ENCODE results near the gene GNAI3. TPM values are rescaled to one million over a fixed set of nuclear protein-coding genes. Genes with fewer than 3 reads are reported as not detected.

Gene GNAI3
- total RNA-seq, 1 experiment from 2014 or later = 10.0 TPM

DNA sequence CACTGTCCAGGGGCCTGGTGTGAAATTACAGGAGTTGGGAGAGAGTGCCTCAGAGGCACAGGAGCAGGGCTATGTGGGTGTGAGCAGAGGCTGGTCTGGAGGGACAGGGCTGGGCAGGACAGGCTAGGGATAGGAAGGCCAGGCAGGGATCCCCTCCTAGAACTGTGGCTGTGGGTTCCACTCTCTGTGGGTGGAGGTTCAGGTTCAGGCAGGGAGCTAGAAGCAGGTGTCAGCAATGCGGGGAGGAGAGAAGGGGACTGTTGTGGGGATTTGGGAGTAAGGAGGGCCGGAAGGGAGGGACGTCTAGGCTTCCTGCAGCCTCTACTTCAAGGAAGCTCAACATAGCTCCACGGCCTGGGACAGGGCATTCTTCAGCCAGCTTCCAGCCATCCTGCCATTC, 17.0 kb upstream of the GNAI3 start:
- Histone ChIP-seq H4K20me1 (ENCODE audit: insufficient read depth) (no peaks in the 10 kb centered on the region), H3K27me3 (ENCODE audit: insufficient read depth, low read depth) (peaks cover 11% of the 10 kb centered on the region), H3K36me3 (ENCODE audit: low read depth) (no peaks in the 10 kb centered on the region), H3K4me3 (no peak overlapping the region), H3K4me1 (replicated peaks; ENCODE audit: insufficient read depth) (no peaks in the 10 kb centered on the region), H3F3A (ENCODE audit: insufficient read depth, low read depth) (peaks cover 5% of the 10 kb centered on the region; the same call in 1 of the 2 replicates), H3K4me2 (no peak overlapping the region), H3K9me3 (ENCODE audit: insufficient read depth, low read depth) (no peaks in the 10 kb centered on the region), H2AFZ (no peak overlapping the region), H3K27ac (no peak overlapping the region), H3K9me2 (ENCODE audit: insufficient read depth) (no peaks in the 10 kb centered on the region), H3K79me2 (ENCODE audit: low read depth) (no peaks in the 10 kb centered on the region)
- no TSS peak for BruUV-seq (replicated peaks)
- ChIA-PET POLR2A (ENCODE audit: unreplicated experiment) (no interaction called here), CTCF (interaction anchor here (0.5 to 2.1 kb wide), 3 partner anchors 40 to 550 kb away, joined by 3 to 25 read pairs (median 3); no protein-coding TSS in a partner anchor)
- TF ChIP-seq EZH2 (IDR thresholded peaks at IDR 0.05; ENCODE audit: low read depth) = no peak
- TF ChIP-seq, protein P1, sequence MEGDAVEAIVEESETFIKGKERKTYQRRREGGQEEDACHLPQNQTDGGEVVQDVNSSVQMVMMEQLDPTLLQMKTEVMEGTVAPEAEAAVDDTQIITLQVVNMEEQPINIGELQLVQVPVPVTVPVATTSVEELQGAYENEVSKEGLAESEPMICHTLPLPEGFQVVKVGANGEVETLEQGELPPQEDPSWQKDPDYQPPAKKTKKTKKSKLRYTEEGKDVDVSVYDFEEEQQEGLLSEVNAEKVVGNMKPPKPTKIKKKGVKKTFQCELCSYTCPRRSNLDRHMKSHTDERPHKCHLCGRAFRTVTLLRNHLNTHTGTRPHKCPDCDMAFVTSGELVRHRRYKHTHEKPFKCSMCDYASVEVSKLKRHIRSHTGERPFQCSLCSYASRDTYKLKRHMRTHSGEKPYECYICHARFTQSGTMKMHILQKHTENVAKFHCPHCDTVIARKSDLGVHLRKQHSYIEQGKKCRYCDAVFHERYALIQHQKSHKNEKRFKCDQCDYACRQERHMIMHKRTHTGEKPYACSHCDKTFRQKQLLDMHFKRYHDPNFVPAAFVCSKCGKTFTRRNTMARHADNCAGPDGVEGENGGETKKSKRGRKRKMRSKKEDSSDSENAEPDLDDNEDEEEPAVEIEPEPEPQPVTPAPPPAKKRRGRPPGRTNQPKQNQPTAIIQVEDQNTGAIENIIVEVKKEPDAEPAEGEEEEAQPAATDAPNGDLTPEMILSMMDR (conservative IDR thresholded peaks at IDR 0.05) = no peak
- intact Hi-C loops (cut with micrococcal nuclease; ENCODE audit: unreplicated experiment) = loop anchor here (5.0 kb wide), 1 partner anchor 129 kb away; no protein-coding TSS in a partner anchor
- DNase-seq = no peak

DNA sequence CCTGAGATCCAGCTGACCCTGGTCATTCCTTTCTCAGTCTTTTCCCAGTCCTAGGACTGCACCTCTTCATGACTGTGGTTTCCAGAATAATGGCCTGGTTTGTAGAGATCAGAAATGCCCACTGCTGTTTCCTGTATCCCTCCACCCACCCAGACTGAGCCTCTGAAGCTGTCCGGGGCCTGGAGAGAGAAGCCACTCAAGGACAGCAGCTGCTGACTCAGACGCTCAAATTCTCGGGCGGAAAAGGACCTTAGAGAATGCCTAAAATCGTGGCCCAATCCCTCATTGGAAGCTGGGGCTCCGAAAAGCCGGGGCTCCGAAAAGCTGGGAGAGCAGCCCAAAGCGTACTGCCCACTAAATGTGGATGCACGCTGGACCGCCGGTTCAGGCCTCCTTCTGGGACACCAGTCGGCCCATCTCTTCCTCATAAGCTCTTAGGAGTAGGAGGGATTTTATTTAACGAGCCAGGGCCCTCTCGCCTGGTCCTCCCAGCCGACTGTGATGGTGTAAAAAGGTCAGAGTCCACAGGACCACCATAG, 16.5 kb upstream of the GNAI3 start:
- no peaks in the 10 kb centered on the region for H4K20me1 ChIP-seq (ENCODE audit: insufficient read depth)
- no peaks in the 10 kb centered on the region for H3K9me2 ChIP-seq (ENCODE audit: insufficient read depth)
- no peak overlapping the region for H3K27ac ChIP-seq
- DNase-seq = no peak
- H3K4me3 ChIP-seq = no peak overlapping the region
- BruUV-seq (replicated peaks) = no TSS peak
- intact Hi-C loops (cut with micrococcal nuclease; ENCODE audit: unreplicated experiment) = loop anchor here (2.0 to 5.0 kb wide), 3 partner anchors 33 to 130 kb away; no protein-coding TSS in a partner anchor
- no peaks in the 10 kb centered on the region for H3K9me3 ChIP-seq (ENCODE audit: insufficient read depth, low read depth)
- CTCF ChIA-PET = interaction anchor here (0.5 to 2.1 kb wide), 8 partner anchors 35 to 550 kb away, joined by 3 to 25 read pairs (median 4); partner anchors contain the start of genes ATXN7L2 and CYB561D1
- TF ChIP-seq, protein P1 (conservative IDR thresholded peaks at IDR 0.05) = no peak
- TF ChIP-seq EZH2 (IDR thresholded peaks at IDR 0.05; ENCODE audit: low read depth) = no peak
- H3F3A ChIP-seq (ENCODE audit: insufficient read depth, low read depth) = peaks cover 5% of the 10 kb centered on the region; the same call in 1 of the 2 replicates
- H2AFZ ChIP-seq = no peak overlapping the region
- no peaks in the 10 kb centered on the region for H3K4me1 ChIP-seq (replicated peaks; ENCODE audit: insufficient read depth)
- POLR2A ChIA-PET (ENCODE audit: unreplicated experiment) = no interaction called here
- H3K79me2 ChIP-seq (ENCODE audit: low read depth) = no peaks in the 10 kb centered on the region
- H3K36me3 ChIP-seq (ENCODE audit: low read depth) = no peaks in the 10 kb centered on the region
- H3K27me3 ChIP-seq (ENCODE audit: insufficient read depth, low read depth) = peaks cover 7% of the 10 kb centered on the region
- peak overlapping the region; percentile 43; the same call in 1 of the 2 replicates for H3K4me2 ChIP-seq

DNA sequence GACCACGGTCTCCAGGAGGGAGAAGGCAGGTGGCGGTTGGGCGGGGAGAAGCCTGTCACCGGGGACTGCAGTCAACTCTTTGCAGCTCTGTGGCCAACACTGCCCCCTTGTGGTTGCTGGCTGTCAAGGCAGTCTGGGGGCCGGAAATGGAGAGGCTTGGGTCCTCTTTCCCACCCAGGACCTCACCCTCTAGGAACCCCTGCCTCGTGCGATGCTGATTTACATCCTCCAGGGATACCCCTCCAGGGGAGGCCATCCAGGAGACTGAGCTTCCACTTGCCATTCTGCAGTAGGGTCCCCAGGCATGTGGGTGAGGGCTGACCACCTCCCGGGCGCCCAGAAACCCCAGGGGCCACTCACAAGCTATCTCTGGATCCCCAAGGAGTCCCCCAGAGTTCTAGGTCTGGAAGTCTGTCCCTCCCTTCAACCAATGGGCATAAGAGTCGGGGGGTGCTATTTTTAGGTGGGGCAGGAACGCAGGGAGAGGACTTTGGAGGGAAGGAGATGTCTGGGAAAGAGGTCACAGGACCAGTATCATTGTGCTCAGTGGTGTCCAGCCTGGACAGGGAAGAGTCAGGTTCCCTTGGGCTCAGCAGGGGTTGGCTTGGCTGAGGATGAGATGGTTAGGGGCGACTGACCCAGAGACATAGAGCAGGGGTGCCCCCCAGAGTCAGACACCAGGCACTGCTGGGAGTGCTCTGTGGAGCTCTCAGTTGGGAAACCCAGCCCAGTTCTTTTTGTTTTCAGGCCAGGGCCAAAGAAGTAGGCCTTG, 15.9 kb upstream of the GNAI3 start:
- intact Hi-C loops (cut with micrococcal nuclease; ENCODE audit: unreplicated experiment) = loop anchor here (2.0 to 5.0 kb wide), 3 partner anchors 34 to 130 kb away; no protein-coding TSS in a partner anchor
- DNase-seq = peak; percentile 66 to 81
- ChIA-PET CTCF (interaction anchor here (0.6 to 2.1 kb wide), 12 partner anchors 17 to 767 kb away, joined by 3 to 25 read pairs (median 5); partner anchors contain the start of genes AMIGO1, ATXN7L2 and CYB561D1), POLR2A (ENCODE audit: unreplicated experiment) (no interaction called here)
- Histone ChIP-seq H3K27me3 (ENCODE audit: insufficient read depth, low read depth) (0 out of 2 replicates have a peak, but pooled peaks cover under 1% of the 10 kb centered on the region), H3K9me2 (ENCODE audit: insufficient read depth) (no peaks in the 10 kb centered on the region), H3K79me2 (ENCODE audit: low read depth) (no peaks in the 10 kb centered on the region), H2AFZ (no peak overlapping the region), H3K27ac (no peak overlapping the region), H3F3A (ENCODE audit: insufficient read depth, low read depth) (peaks cover 5% of the 10 kb centered on the region; the same call in 1 of the 2 replicates), H3K4me3 (no peak overlapping the region), H3K4me1 (replicated peaks; ENCODE audit: insufficient read depth) (no peaks in the 10 kb centered on the region), H3K36me3 (ENCODE audit: low read depth) (no peaks in the 10 kb centered on the region), H3K9me3 (ENCODE audit: insufficient read depth, low read depth) (no peaks in the 10 kb centered on the region), H3K4me2 (peak overlapping the region; percentile 43), H4K20me1 (ENCODE audit: insufficient read depth) (no peaks in the 10 kb centered on the region)
- BruUV-seq (replicated peaks) = no TSS peak
- TF ChIP-seq, protein P1 (conservative IDR thresholded peaks at IDR 0.05) = peak; percentile 94
- TF ChIP-seq EZH2 (IDR thresholded peaks at IDR 0.05; ENCODE audit: low read depth) = no peak

Data from PC-9 (cell line).